ENCODE data around the gene CHMP4B.

CHMP4B gene

GRCh38 chr20:33832103-33832804, 21.1 kb downstream of the CHMP4B start:
- no peak overlapping the region for H2AFZ ChIP-seq (ENCODE audit: low read length)
- no peak for DNase-seq
- no peak overlapping the region; the same call in 1 of the 2 replicates for H3K27ac ChIP-seq (ENCODE audit: low read length)
- no peaks in the 10 kb centered on the region for H4K20me1 ChIP-seq (ENCODE audit: insufficient read depth, low read length)
- H3K9ac ChIP-seq (ENCODE audit: low read length), result no peak overlapping the region
- peaks cover 32% of the 10 kb centered on the region for H3K36me3 ChIP-seq (replicated peaks; ENCODE audit: insufficient read depth, low read length)
- no peak for TF ChIP-seq EZH2phosphoT487 (IDR thresholded peaks at IDR 0.05; ENCODE audit: low read length)
- TF ChIP-seq CTCF (IDR thresholded peaks at IDR 0.05; ENCODE audit: low read length), result no peak
- no peak for TF ChIP-seq EZH2 (optimal IDR thresholded peaks at IDR 0.05; ENCODE audit: low read depth, low read length)
- H3K4me3 ChIP-seq (ENCODE audit: low read length), result no peak overlapping the region
- peaks cover 85% of the 10 kb centered on the region for H3K4me1 ChIP-seq (ENCODE audit: low read length)
- H3K9me2 ChIP-seq (replicated peaks; ENCODE audit: insufficient read depth, low read length), result no peaks in the 10 kb centered on the region
- H3K27me3 ChIP-seq (replicated peaks; ENCODE audit: insufficient read depth, low read length), result no peaks in the 10 kb centered on the region
- H3K9me3 ChIP-seq (replicated peaks; ENCODE audit: insufficient read depth, low read length), result no peaks in the 10 kb centered on the region
- peaks cover 78% of the 10 kb centered on the region for H3F3A ChIP-seq (ENCODE audit: insufficient read depth, low read length)
- H3K79me2 ChIP-seq (ENCODE audit: low read length), result peaks cover 100% of the 10 kb centered on the region
- H3K4me2 ChIP-seq (ENCODE audit: low read depth, low read length), result no peak overlapping the region

GRCh38 chr20:33833333-33833732, 22.2 kb downstream of the CHMP4B start:
- H3K27me3 ChIP-seq (replicated peaks; ENCODE audit: insufficient read depth, low read length), result no peaks in the 10 kb centered on the region
- no peak overlapping the region for H3K9ac ChIP-seq (ENCODE audit: low read length)
- H3K4me1 ChIP-seq (ENCODE audit: low read length), result peaks cover 86% of the 10 kb centered on the region
- H3K9me2 ChIP-seq (replicated peaks; ENCODE audit: insufficient read depth, low read length), result no peaks in the 10 kb centered on the region
- peak overlapping the region; percentile 21; the same call in 1 of the 2 replicates for H3K27ac ChIP-seq (ENCODE audit: low read length)
- no peaks in the 10 kb centered on the region for H3K9me3 ChIP-seq (replicated peaks; ENCODE audit: insufficient read depth, low read length)
- H3K36me3 ChIP-seq (replicated peaks; ENCODE audit: insufficient read depth, low read length), result peaks cover 32% of the 10 kb centered on the region
- no peak overlapping the region for H3K4me3 ChIP-seq (ENCODE audit: low read length)
- no peak for DNase-seq
- H3F3A ChIP-seq (ENCODE audit: insufficient read depth, low read length), result peaks cover 78% of the 10 kb centered on the region
- no peak for TF ChIP-seq EZH2 (optimal IDR thresholded peaks at IDR 0.05; ENCODE audit: low read depth, low read length)
- no peak for TF ChIP-seq CTCF (IDR thresholded peaks at IDR 0.05; ENCODE audit: low read length)
- no peak for TF ChIP-seq EZH2phosphoT487 (IDR thresholded peaks at IDR 0.05; ENCODE audit: low read length)
- no peak overlapping the region for H2AFZ ChIP-seq (ENCODE audit: low read length)
- peaks cover 100% of the 10 kb centered on the region for H3K79me2 ChIP-seq (ENCODE audit: low read length)
- no peaks in the 10 kb centered on the region for H4K20me1 ChIP-seq (ENCODE audit: insufficient read depth, low read length)
- no peak overlapping the region; the same call in 1 of the 2 replicates for H3K4me2 ChIP-seq (ENCODE audit: low read depth, low read length)

GRCh38 chr20:33835615-33836172, 24.5 kb downstream of the CHMP4B start:
- H2AFZ ChIP-seq (ENCODE audit: low read length), result no peak overlapping the region
- H3K27ac ChIP-seq (ENCODE audit: low read length), result peak overlapping the region; percentile 92; the same call in 1 of the 2 replicates
- peaks cover 86% of the 10 kb centered on the region for H3K4me1 ChIP-seq (ENCODE audit: low read length)
- H3K4me3 ChIP-seq (ENCODE audit: low read length), result peak overlapping the region; percentile 13; the same call in 1 of the 2 replicates
- TF ChIP-seq EZH2phosphoT487 (IDR thresholded peaks at IDR 0.05; ENCODE audit: low read length) (no peak), EZH2 (optimal IDR thresholded peaks at IDR 0.05; ENCODE audit: low read depth, low read length) (no peak), CTCF (IDR thresholded peaks at IDR 0.05; ENCODE audit: low read length) (no peak)
- peaks cover 85% of the 10 kb centered on the region for H3F3A ChIP-seq (ENCODE audit: insufficient read depth, low read length)
- no peaks in the 10 kb centered on the region for H3K9me2 ChIP-seq (replicated peaks; ENCODE audit: insufficient read depth, low read length)
- H3K9me3 ChIP-seq (replicated peaks; ENCODE audit: insufficient read depth, low read length), result no peaks in the 10 kb centered on the region
- H3K36me3 ChIP-seq (replicated peaks; ENCODE audit: insufficient read depth, low read length), result peaks cover 29% of the 10 kb centered on the region
- H3K27me3 ChIP-seq (replicated peaks; ENCODE audit: insufficient read depth, low read length), result no peaks in the 10 kb centered on the region
- no peak for DNase-seq
- H4K20me1 ChIP-seq (ENCODE audit: insufficient read depth, low read length), result no peaks in the 10 kb centered on the region
- peak overlapping the region; percentile 76 for H3K4me2 ChIP-seq (ENCODE audit: low read depth, low read length)
- H3K9ac ChIP-seq (ENCODE audit: low read length), result no peak overlapping the region; the same call in 1 of the 2 replicates
- H3K79me2 ChIP-seq (ENCODE audit: low read length), result peaks cover 100% of the 10 kb centered on the region
